DOHH2 (cell line): ENCODE data around the gene ZNRF3.

Experiments
- CTCF ChIP-seq: fragments of 200-600 bp; sonication (generic); IDR thresholded peaks from one replicate; pipeline ENCODE4 v1.5.1; 2014; ENCODE audit warnings: antibody characterized with exemption, mild to moderate bottlenecking, low read depth, low read length; ENCODE audit not compliant: poor library complexity, severe bottlenecking
- EZH2phosphoT487 ChIP-seq: fragments of 200-600 bp; sonication (generic); IDR thresholded peaks from 2 replicates; pipeline ENCODE4 v1.6.1; 2017; ENCODE audit warnings: borderline replicate concordance, mild to moderate bottlenecking, antibody characterized with exemption, low read length, moderate library complexity, mixed read lengths

- TF ChIP-seq CTCF (no peak), EZH2phosphoT487 (no peak)
These were observed 171.9 kb downstream of the ZNRF3 start for GRCh38 chr22:29055192-29055830.
